Adipose tissue (tissue), 3 donors: ENCODE measurements around the gene TET1. TPM values are rescaled to one million over a fixed set of nuclear protein-coding genes. Genes with fewer than 3 reads are reported as not detected.
"Not testable (repeated sequence)": the region's sequence is repeated elsewhere in the genome, so short reads cannot be mapped to it uniquely, and the experiment has no call there.

ENCODE experiments used
- H3K27ac ChIP-seq: one replicate; pipeline ENCODE4 v1.5.1; 2013; ENCODE audit warnings: low read depth, low read length
- WGBS, 3 donors: extraction: QIAGEN DNeasy Blood & Tissue Kit; methylation state at CpG; one replicate each; pipeline ENCODE4 v1.1.7; 2013; 5-methylcytosine and 5-hydroxymethylcytosine counted together
- polyA plus RNA-seq, 3 donors: library from polyadenylated mRNA; stranded (reverse); fragments of 200-250 nt; gene quantifications; one replicate each; pipeline ENCODE4 v1.2.3, GENCODE V29; 2013
- donor health status: healthy with polysubstance abuse.
- donor health status: Bipolar disorder and iron deficiency.
- donor health status: healthy.

The TET1 gene
- under 1 TPM; 0.21 to 0.79 (median 0.27) TPM for polyA plus RNA-seq

DNA sequence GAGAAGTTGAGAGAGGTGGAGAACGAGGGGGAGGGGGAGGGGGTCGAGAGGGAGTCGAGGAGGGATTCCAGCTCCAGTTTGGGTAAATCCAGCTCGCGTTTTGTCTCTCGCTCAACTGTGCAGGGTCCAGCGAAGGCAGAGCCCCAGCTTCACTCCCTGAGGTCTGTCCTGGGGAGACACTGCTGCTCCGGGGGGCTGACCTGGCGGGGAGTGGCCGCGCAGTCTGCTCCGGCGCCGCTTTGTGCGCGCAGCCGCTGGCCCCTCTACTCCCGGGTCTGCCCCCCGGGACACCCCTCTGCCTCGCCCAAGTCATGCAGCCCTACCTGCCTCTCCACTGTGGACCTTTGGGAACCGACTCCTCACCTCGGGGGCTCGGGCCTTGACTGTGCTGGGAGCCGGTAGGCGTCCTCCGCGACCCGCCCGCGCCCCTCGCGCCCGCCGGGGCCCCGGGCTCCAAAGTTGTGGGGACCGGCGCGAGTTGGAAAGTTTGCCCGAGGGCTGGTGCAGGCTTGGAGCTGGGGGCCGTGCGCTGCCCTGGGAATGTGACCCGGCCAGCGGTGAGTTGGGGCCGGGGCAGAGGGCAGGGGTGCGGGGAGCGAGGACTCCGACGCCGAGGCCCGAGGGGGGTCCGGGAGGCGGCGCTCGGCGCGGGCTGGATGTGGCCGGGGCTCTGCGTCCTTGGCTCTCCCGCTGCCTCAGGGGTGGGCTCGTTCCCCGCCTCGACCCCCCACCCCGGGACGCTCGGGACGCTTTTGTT lies at the start of gene TET1:
Gene TET1 (plus strand): TSS at position 152 of the 757 bp plus-strand sequence. CDS start 12,002 bp downstream, outside the sequence.
- 0 to 1% (median 0%) methylated on average over 55 to 66 of the region's 66 CpGs for WGBS, 3 donors
- H3K27ac ChIP-seq: no peak within 1 kb of the TSS

DNA sequence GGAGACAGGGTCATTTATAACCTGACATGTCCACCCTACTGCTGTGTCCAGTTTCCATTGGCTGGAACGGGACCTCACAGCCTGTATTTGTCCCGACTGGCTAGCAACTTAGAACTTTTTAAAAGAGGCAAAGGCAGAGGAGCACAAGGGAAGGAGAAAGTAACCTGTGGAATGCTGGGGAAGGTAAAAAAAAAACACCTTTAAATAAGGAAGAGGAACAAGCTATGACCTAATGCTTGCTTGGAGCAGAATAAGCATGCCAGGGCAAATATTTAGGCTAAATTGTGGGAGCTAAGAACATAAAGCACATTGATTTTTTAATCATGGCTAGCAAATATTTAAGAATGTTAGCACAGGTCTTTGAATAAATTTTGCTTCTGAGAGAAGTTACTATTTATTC lies 43.9 kb upstream of the TET1 start:
- WGBS, 3 donors: 74 to 93% (median 79%) methylated on average over 2 of the region's 2 CpGs
- not testable (repeated sequence) for H3K27ac ChIP-seq

DNA sequence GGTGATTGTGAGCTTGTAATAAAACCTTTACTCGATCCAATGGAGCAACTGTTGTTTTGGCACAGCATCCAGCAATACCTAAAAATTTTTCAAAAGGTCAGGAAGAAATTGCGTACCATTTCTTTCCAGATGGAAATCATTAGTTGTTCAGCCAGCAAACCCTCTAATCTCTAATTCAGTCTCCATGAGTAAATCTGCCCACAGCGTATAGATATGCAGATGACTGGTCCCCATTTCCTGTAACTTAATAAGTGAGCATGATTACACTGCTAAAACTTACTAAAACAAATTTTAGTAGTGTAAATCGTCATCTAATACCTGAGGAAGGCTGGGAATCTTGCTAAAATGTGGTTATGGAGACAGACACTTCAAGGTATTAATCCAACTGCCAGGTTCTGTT lies 43.4 kb upstream of the TET1 start:
- WGBS, 3 donors: 51 to 68% (median 64%) methylated on average over 4 of the region's 4 CpGs

DNA sequence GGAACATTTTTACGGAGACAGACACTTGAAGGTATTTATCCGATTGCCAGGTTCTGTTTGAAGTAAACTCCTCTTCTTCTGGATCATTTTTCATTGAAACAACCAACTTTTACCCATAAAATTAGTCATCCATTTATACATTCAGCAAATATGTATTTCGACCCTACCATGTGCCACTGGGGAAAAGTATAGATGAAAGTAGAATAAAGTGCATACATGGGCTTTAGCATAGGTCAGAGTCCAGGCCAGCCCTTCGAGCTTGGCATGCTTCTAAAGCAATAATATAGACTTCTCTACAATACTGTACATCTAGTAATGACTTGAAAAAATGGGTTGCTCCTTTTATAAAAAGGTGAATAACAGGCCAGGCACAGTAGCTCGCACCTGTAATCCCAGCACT lies 42.9 kb upstream of the TET1 start:
- H3K27ac ChIP-seq: no peak overlapping the region
- WGBS, 3 donors: 82 to 93% (median 84%) methylated on average over 5 of the region's 5 CpGs

More for the DNA sequence above, 43.4 kb upstream of the TET1 start:
- no peak overlapping the region for H3K27ac ChIP-seq

GRCh38 chr10:68518609-68519008 lies 41.5 kb upstream of the TET1 start:
- H3K27ac ChIP-seq: not testable (repeated sequence)
- WGBS, 3 donors: 94 to 96% (median 95%) methylated on average over 11 of the region's 11 CpGs

- H3K27ac ChIP-seq: not testable (repeated sequence)
- 43 to 86% (median 76%) methylated on average over 3 of the region's 5 CpGs for WGBS, 3 donors
Observed at GRCh38 chr10:68525490-68526038, 34.6 kb upstream of the TET1 start.

DNA sequence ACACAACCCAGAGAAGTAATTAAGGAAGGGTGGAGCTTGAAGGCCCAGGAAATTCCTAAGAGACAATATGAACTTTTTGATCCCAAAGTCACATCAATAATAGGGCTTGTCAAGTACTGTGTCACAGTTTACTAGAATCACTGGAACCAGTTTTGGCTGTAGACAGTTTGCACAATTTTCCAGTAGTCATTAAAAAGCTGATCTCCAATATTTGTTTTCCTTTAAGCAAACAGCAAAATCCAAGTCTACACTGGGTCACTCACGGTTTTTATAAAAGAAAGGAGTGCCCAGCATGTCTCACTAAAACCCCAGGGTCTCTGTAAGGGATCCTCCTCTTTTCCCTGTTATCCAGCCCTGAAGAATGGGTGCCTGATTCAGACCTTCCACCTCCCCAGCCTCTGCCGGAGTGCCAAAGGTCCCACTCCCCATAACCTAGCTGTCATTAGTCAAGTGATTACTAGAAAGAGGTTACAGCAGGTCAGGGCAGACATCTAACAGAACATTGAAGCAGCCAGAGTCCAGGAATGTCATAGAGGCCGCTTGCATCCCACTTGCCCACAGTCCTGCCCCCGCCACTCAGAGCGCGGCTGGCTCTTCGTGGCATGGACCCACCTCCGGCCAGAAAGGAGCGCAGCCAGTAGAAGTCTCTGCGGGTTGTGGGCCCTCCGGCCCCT lies 33.4 kb upstream of the TET1 start:
- peak overlapping the region; percentile 38 for H3K27ac ChIP-seq
- WGBS, 3 donors: 0 to 1% (median 0%) methylated on average over 11 of the region's 11 CpGs

GRCh38 chr10:68536973-68537372 lies 23.2 kb upstream of the TET1 start:
- no peak overlapping the region for H3K27ac ChIP-seq
- 82 to 86% (median 83%) methylated on average over 9 of the region's 9 CpGs for WGBS, 3 donors

- H3K27ac ChIP-seq: no peak overlapping the region
- WGBS, 3 donors: 80 to 91% (median 89%) methylated on average over 6 of the region's 6 CpGs
Observed at GRCh38 chr10:68537796-68538195, 22.3 kb upstream of the TET1 start.

- WGBS, 3 donors: 66 to 77% (median 66%) methylated on average over 5 of the region's 5 CpGs
- H3K27ac ChIP-seq: no peak overlapping the region
Observed at GRCh38 chr10:68543004-68543918, 16.9 kb upstream of the TET1 start.

- 75 to 79% (median 79%) methylated on average over 5 of the region's 5 CpGs for WGBS, 3 donors
- H3K27ac ChIP-seq: no peak overlapping the region
Observed at GRCh38 chr10:68550747-68551411, 9.3 kb upstream of the TET1 start.

- 53 to 72% (median 60%) methylated on average over 6 of the region's 6 CpGs for WGBS, 3 donors
Observed at GRCh38 chr10:68553138-68553537, 7.0 kb upstream of the TET1 start.

GRCh38 chr10:68553599-68553998 lies 6.5 kb upstream of the TET1 start:
- WGBS, 3 donors: 72 to 78% (median 76%) methylated on average over 3 of the region's 3 CpGs

More at GRCh38 chr10:68553138-68553537, 7.0 kb upstream of the TET1 start:
- no peak overlapping the region for H3K27ac ChIP-seq

GRCh38 chr10:68558478-68558877 lies 1.7 kb upstream of the TET1 start:
- WGBS, 3 donors: 94 to 100% (median 100%) methylated on average over 2 of the region's 2 CpGs
- no peak overlapping the region for H3K27ac ChIP-seq

More at GRCh38 chr10:68553599-68553998, 6.5 kb upstream of the TET1 start:
- no peak overlapping the region for H3K27ac ChIP-seq

- no peak overlapping the region for H3K27ac ChIP-seq
- WGBS, 3 donors: 59 to 66% (median 61%) methylated on average over 4 of the region's 4 CpGs
Observed at GRCh38 chr10:68559251-68559650, 886 bp upstream of the TET1 start.

GRCh38 chr10:68559841-68560185 lies 324 bp upstream of the TET1 start:
- H3K27ac ChIP-seq: no peak overlapping the region
- 2 to 15% (median 2%) methylated on average over 6 of the region's 6 CpGs for WGBS, 3 donors

DNA sequence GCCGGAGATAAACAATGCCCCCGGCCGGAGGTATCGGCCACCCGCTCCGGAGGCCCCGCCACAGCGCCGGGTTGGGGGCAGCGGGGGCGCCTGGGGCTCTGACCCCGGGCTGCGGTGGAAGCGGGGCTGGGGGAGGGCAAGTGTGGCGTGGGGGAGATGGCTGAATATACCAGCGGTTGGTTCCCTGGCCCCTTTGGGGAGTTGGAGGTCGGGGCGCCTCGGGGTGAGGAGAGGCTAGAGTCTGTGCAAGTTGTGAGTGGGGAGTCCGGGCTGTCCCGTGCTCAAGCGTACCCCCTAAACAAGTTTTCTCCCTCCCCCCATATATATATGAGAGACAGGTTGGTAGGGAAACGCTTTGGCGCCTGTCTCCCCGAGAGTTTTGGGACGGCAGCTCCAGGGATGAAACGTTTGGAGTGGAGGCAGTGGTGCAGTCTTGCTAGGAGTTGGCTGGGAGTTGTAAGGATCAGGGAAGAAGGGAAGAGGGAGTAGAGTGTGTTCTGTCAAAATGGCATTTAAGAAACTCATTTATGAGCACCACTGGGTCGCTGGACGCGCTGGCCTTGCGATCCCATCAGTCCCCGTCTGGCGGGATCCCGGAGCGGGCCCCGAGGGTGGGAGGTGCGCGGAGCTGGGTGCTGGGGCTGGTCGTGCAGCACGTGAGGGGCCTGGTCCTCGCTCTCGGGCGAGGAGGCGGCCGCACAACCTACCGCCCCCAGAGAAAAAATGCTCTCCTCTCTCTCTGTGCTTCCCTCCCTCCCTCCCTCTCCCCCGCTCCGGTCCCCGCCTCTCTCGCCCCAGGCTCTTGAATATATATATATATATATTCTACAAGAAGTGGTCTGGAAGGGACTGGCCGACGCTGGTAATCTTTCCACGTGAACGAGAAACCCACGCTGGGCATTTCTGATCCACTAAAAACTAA lies 1.1 kb downstream of the TET1 start:
- 1 to 4% (median 4%) methylated on average over 47 to 53 of the region's 55 CpGs for WGBS, 3 donors
- no peak overlapping the region for H3K27ac ChIP-seq
